HCT116 (cell line): ENCODE measurements around the gene TRPM6. TPM values are rescaled to one million over a fixed set of nuclear protein-coding genes. Genes with fewer than 3 reads are reported as not detected.

Source experiments
- ATAC-seq: fragments of 200-7000 bp; cut with Tn5 transposase; 2 replicates; pipeline ENCODE4 v1.9.1; 2020; ENCODE audit warnings: mild to moderate bottlenecking, moderate library complexity
- BruUV-seq: library from RNA; stranded (reverse); fragments of 400-500 nt; replicated peaks from 2 replicates; lab custom pipeline; 2021; lab: Mats Ljungman, UMichigan
- CTCF ChIA-PET: fragments of 300-600 bp; sonication (Branson Sonifier 250); formaldehyde crosslinking; loops from one replicate; lab custom pipeline; 2021; ENCODE audit warnings: antibody characterized with exemption; lab: Charles Lee
- POLR2A ChIA-PET: fragments of 300-600, 350-600 bp; sonication (Branson Sonifier 250); formaldehyde crosslinking; loops from one replicate; lab custom pipeline; 2021; ENCODE audit warnings: antibody characterized with exemption; lab: Charles Lee
- RAD21 ChIA-PET, 2 experiments: fragments of 300-600 bp; sonication (Branson Sonifier 250); formaldehyde crosslinking; loops; one replicate each; lab custom pipeline; 2023; ENCODE audit warnings: low total read pairs in 2 of 2; ENCODE audit not compliant: uncharacterized antibody in 2 of 2, unreplicated experiment in 2 of 2, low non-redundant PET in 1 of 2; lab: Charles Lee
- DNase-seq: peaks from one replicate; pipeline ENCODE4 v3.0.0-alpha.2; 2010; ENCODE audit warnings: low read depth, low spot score
- H2AFZ ChIP-seq: fragments of 200-600 bp; shearing (Covaris generic), sonication (generic); 2 replicates; pipeline ENCODE4 v1.6.1; 2017; ENCODE audit warnings: low read depth, mixed run types, mixed read lengths, antibody characterized with exemption, low read length; ENCODE audit not compliant: poor library complexity, severe bottlenecking
- H3K27ac ChIP-seq: 2 replicates; pipeline ENCODE4 v1.5.1; 2012; ENCODE audit warnings: low read depth, low read length
- H3K27me3 ChIP-seq: fragments of 200-600 bp; sonication (generic); 2 replicates; pipeline ENCODE4 v1.6.1; 2016; ENCODE audit warnings: mixed run types, low read length, mixed read lengths; ENCODE audit not compliant: insufficient read depth
- H3K36me3 ChIP-seq, 2 experiments: fragments of 200-500 bp in 1 of 2; fragments of 200-600 bp in 1 of 2; sonication (Bioruptor generic) in 1 of 2; sonication (generic) in 1 of 2; 2 replicates each; pipeline versions ENCODE4 v1.5.1 to v1.6.1; 2014 to 2016; ENCODE audit warnings: low read length in 2 of 2, inconsistent platforms in 1 of 2, mixed read lengths in 1 of 2, mixed run types in 1 of 2; ENCODE audit not compliant: insufficient read depth in 2 of 2, control insufficient read depth in 1 of 2
- H3K4me1 ChIP-seq, 2 experiments: fragments of 200-600 bp in 1 of 2; sonication (generic) in 1 of 2; 2 replicates each; pipeline versions ENCODE4 v1.5.1 to v1.6.1; 2012 to 2017; ENCODE audit warnings: low read length in 2 of 2, inconsistent platforms in 1 of 2, mild to moderate bottlenecking in 1 of 2, mixed read lengths in 1 of 2, mixed run types in 1 of 2, moderate library complexity in 1 of 2; ENCODE audit not compliant: insufficient read depth in 2 of 2, control insufficient read depth in 1 of 2
- H3K4me2 ChIP-seq: fragments of 200-600 bp; sonication (generic); 2 replicates; pipeline ENCODE4 v1.6.1; 2017; ENCODE audit warnings: mixed run types, low read length, mixed read lengths
- H3K4me3 ChIP-seq, 2 experiments: fragments of 200-600 bp in 1 of 2; sonication (generic) in 1 of 2; replicated peaks in 1 of 2; 2 replicates each; pipeline ENCODE4 v1.5.1; 2011 to 2016; ENCODE audit warnings: low read length in 2 of 2, control low read depth in 1 of 2, low read depth in 1 of 2, mild to moderate bottlenecking in 1 of 2, mixed read lengths in 1 of 2, mixed run types in 1 of 2
- H3K79me2 ChIP-seq: fragments of 200-600 bp; sonication (generic); 2 replicates; pipeline ENCODE4 v1.6.1; 2017; ENCODE audit warnings: mild to moderate bottlenecking, mixed run types, low read length, moderate library complexity, mixed read lengths; ENCODE audit not compliant: insufficient read depth
- H3K9ac ChIP-seq: fragments of 200-600 bp; sonication (generic); 2 replicates; pipeline ENCODE4 v1.6.1; 2016; ENCODE audit warnings: low read length, mixed read lengths
- H3K9me2 ChIP-seq: fragments of 200-600 bp; sonication (generic), shearing (Covaris generic); 2 replicates; pipeline ENCODE4 v1.6.1; 2017; ENCODE audit warnings: mixed run types, mild to moderate bottlenecking, moderate library complexity; ENCODE audit not compliant: insufficient read depth
- H3K9me3 ChIP-seq, 2 experiments: fragments of 200-500 bp in 1 of 2; fragments of 200-600 bp in 1 of 2; sonication (Bioruptor generic) in 1 of 2; sonication (generic) in 1 of 2; 2 replicates each; pipeline ENCODE4 v1.6.1; 2014 to 2017; ENCODE audit warnings: low read length in 2 of 2, mixed read lengths in 2 of 2, inconsistent platforms in 1 of 2, low read depth in 1 of 2, mild to moderate bottlenecking in 1 of 2, mixed run types in 1 of 2, moderate library complexity in 1 of 2; ENCODE audit not compliant: control insufficient read depth in 1 of 2, insufficient read depth in 1 of 2
- H4K20me1 ChIP-seq: fragments of 200-600 bp; sonication (generic), shearing (Covaris generic); 2 replicates; pipeline ENCODE4 v1.6.1; 2017; ENCODE audit warnings: mixed run types, mild to moderate bottlenecking, moderate library complexity; ENCODE audit not compliant: insufficient read depth
- CBX3 ChIP-seq: IDR thresholded peaks from 2 replicates; pipeline ENCODE4 v1.6.1; 2012; ENCODE audit warnings: low read depth
- EGR1 ChIP-seq: IDR thresholded peaks from 2 replicates; pipeline ENCODE4 v1.6.1; 2012; ENCODE audit warnings: low read depth
- EZH2phosphoT487 ChIP-seq: fragments of 200-600 bp; IDR thresholded peaks from 2 replicates; pipeline ENCODE4 v1.6.1; 2018; ENCODE audit warnings: antibody characterized with exemption, borderline replicate concordance
- FOSL1 ChIP-seq: IDR thresholded peaks from 2 replicates; pipeline ENCODE4 v1.6.1; 2012; ENCODE audit warnings: low read depth
- JUND ChIP-seq: IDR thresholded peaks from 2 replicates; pipeline ENCODE4 v1.6.1; 2012
- POLR2A ChIP-seq: IDR thresholded peaks from 2 replicates; pipeline ENCODE4 v1.7.0; 2011; ENCODE audit warnings: borderline replicate concordance; ENCODE audit not compliant: insufficient read depth, insufficient read length; ENCODE audit errors: extremely low read depth
- SIN3A ChIP-seq: IDR thresholded peaks from 2 replicates; pipeline ENCODE4 v1.6.1; 2012; ENCODE audit warnings: low read depth
- intact Hi-C: fragments of 100-400 bp; cut with micrococcal nuclease; formaldehyde crosslinking; loops from 2 replicates; pipeline ENCODE4 v1.10.0; 2022
- total RNA-seq: library from RNA; stranded (reverse); gene quantifications from one replicate; pipeline ENCODE4 v1.2.1, GENCODE V29; 2021; ENCODE audit not compliant: unreplicated experiment
- TF ChIP-seq, protein P1 (sequence below), 3 experiments: fragments of 200-600 bp in 1 of 3; sonication (generic) in 1 of 3; IDR thresholded peaks in 2 of 3; conservative IDR thresholded peaks in 1 of 3; 2 replicates each; pipeline ENCODE4 v1.5.1; 2012 to 2017; ENCODE audit warnings: low read depth in 2 of 3, low read length in 2 of 3, antibody characterized with exemption in 1 of 3, borderline replicate concordance in 1 of 3, control low read depth in 1 of 3, mild to moderate bottlenecking in 1 of 3, mixed read lengths in 1 of 3, mixed run types in 1 of 3, moderate library complexity in 1 of 3; ENCODE audit not compliant: insufficient read depth in 1 of 3

TRPM6 gene
- total RNA-seq, 1 experiment from 2014 or later, result 0.44 TPM

DNA sequence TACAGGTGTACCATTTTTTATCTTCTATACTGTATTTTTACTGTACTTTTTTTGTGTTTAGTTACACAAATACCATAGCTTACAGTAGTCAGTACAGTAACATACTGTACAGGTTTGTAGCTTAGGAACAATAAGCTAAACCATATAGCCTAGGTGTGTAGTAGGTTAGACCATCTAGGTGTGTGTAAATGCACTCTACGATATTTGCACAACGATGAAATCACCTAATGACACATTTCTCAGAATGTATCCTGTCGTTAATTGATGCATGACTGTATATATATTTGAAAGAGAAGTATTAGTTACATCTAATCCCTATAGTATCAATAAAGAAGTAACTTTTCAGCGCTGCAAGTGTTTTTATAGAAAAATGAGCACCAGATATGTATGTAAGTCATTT lies 138.8 kb downstream of the TRPM6 start:
- H3K27ac ChIP-seq, result no peak overlapping the region
- DNase-seq, result no peak
- RAD21 ChIA-PET, result no interaction called here

More for the DNA sequence above, 138.8 kb downstream of the TRPM6 start:
- Histone ChIP-seq H3K79me2 (no peaks in the 10 kb centered on the region), H3K4me1 (no peaks in the 10 kb centered on the region), H3K4me3 (no peak overlapping the region), H3K9ac (no peak overlapping the region), H3K27me3 (0 out of 2 replicates have a peak, but pooled peaks cover 6% of the 10 kb centered on the region), H3K9me2 (no peaks in the 10 kb centered on the region), H2AFZ (no peak overlapping the region), H4K20me1 (no peaks in the 10 kb centered on the region), H3K36me3 (no peaks in the 10 kb centered on the region), H3K9me3 (no peaks in the 10 kb centered on the region), H3K4me2 (no peak overlapping the region)
- intact Hi-C loops, result no loop called here
- no peak for ATAC-seq
- no TSS peak for BruUV-seq
- CTCF ChIA-PET, result interaction anchor here (0.6 kb wide), 1 partner anchor 205 kb away, joined by 3 read pairs; no protein-coding TSS in a partner anchor
- POLR2A ChIA-PET, result no interaction called here
- TF ChIP-seq SIN3A, result no peak
- TF ChIP-seq FOSL1, result no peak
- TF ChIP-seq POLR2A, result no peak
- no peak for TF ChIP-seq EZH2phosphoT487
- TF ChIP-seq EGR1, result no peak
- no peak for TF ChIP-seq CBX3
- TF ChIP-seq, protein P1, sequence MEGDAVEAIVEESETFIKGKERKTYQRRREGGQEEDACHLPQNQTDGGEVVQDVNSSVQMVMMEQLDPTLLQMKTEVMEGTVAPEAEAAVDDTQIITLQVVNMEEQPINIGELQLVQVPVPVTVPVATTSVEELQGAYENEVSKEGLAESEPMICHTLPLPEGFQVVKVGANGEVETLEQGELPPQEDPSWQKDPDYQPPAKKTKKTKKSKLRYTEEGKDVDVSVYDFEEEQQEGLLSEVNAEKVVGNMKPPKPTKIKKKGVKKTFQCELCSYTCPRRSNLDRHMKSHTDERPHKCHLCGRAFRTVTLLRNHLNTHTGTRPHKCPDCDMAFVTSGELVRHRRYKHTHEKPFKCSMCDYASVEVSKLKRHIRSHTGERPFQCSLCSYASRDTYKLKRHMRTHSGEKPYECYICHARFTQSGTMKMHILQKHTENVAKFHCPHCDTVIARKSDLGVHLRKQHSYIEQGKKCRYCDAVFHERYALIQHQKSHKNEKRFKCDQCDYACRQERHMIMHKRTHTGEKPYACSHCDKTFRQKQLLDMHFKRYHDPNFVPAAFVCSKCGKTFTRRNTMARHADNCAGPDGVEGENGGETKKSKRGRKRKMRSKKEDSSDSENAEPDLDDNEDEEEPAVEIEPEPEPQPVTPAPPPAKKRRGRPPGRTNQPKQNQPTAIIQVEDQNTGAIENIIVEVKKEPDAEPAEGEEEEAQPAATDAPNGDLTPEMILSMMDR (IDR thresholded peaks at IDR 0.05 in 2 of 3, conservative IDR thresholded peaks at IDR 0.05 in 1 of 3; ENCODE audit: borderline replicate concordance in 1 of 3, insufficient read depth in 1 of 3, low read depth in 2 of 3, low read length in 2 of 3), result no peak
- TF ChIP-seq JUND, result no peak
